HT1080 (cell line): ENCODE data around the gene EFCAB7. TPM values are rescaled to one million over a fixed set of nuclear protein-coding genes. Genes with fewer than 3 reads are reported as not detected.
"Not testable (repeated sequence)": the region's sequence is repeated elsewhere in the genome, so short reads cannot be mapped to it uniquely, and the experiment has no call there.

Source experiments
- DNase-seq: peaks from one replicate; pipeline ENCODE4 v3.0.0-alpha.2; 2015; ENCODE audit warnings: low read depth
- total RNA-seq: library from RNA; depleted of rRNA; stranded (reverse); fragments of >200 nt; shearing (Covaris generic); gene quantifications from 2 replicates; pipeline ENCODE4 v1.2.3, GENCODE V29; 2014

EFCAB7 gene
- total RNA-seq, 1 experiment from 2014 or later, result 2.5 TPM

GRCh38 chr1:63548877-63549276 lies 25.6 kb downstream of the EFCAB7 start:
- DNase-seq, result no peak

DNA sequence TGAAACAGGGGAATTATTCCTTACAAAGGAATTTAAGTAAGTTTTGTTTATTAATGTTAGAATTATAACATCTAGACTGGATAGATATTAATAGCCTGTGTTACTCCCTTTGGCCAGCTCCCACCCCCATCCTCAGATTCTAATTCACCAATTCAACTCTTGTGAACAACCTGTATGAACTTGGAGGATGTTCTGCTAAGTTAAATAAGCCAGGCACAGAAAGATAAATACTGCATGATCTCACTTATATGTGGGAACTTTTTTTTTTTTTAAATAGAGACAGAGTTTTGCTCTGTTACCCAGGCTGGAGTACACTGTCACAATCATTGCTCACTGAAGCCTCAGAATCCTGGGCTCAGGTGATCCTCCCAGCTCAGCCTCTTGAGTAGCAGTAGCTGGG lies 32.2 kb downstream of the EFCAB7 start:
- DNase-seq, result no peak

DNA sequence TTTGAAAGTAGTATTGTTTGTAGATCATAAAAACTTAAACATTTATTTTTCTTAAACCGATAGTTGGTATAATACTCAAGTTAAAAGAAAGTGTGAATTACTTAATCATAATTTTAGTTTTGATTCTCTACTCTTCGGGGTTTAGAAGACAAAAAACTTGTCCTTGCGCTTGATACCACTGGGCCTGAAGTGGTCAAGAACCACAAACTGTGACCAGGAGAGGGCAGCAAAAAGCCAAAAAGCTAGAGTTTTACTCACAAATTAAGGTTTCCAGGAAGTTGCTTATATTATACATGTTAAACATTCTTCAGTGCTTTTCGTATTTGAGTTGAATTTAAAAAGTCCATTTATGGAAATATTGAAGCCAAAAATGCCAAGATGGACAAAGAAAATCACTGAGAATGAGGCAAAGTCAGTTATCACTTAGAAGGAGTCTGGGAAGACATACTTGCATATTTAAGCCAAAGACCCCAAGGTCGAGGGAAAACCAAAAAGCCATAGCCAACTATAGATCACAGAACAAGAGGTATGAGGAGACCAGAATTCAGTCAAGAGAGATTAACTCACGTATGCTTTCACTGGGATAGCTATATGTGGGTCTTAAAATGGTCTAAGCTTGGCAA lies 34.2 kb downstream of the EFCAB7 start:
- DNase-seq, result peak; percentile 22

DNA sequence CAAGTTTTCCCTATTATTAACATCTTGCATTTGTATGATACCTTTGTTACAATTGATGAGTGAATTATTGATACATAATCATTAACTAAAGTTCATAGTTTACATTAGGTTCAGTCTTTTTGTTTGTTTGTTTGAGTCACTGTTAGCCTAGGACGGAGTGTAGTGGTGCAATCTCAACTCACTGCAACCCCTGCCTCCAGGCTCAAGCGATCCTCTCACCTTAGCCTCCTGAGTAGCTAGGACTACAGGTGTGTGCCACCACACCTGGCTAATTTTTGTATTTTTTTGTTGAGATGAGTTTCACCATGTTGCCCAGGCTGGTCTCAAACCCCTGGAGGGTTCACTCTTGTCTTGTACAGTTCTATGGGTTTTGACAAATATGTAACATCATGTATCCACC lies 36.0 kb downstream of the EFCAB7 start:
- DNase-seq, result no peak

- no peak for DNase-seq
Measured at GRCh38 chr1:63563745-63564144, 40.4 kb downstream of the EFCAB7 start.

- DNase-seq, result no peak
Measured at GRCh38 chr1:63569068-63569467, 45.7 kb downstream of the EFCAB7 start.

GRCh38 chr1:63569640-63570316 lies 46.5 kb downstream of the EFCAB7 start:
- no peak for DNase-seq

GRCh38 chr1:63572686-63573085 lies 49.4 kb downstream of the EFCAB7 start:
- DNase-seq, result not testable (repeated sequence)

GRCh38 chr1:63574203-63574796 lies 51.0 kb downstream of the EFCAB7 start:
- DNase-seq, result not testable (repeated sequence)

DNA sequence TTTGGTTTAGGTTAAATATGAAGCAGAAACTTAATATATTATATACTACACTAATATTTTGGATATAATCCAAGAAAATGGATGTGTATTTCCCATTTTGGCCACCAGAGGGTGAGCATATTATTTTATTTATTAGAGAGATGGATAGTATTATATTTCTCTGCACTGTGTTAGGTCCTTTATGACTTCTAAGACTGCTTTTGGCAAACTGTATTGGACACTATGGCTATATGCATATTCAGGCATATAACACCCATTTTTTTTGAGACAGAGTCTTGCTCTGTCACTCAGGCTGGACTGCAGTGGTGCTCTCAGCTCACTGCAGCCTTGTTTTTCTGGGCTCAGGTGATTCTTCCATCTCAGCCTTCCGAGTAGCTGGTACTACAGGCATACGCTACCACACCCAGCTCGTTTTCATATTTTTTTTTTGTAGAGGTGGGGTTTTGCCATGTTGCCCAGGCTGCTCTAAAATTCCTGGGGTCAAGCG lies 52.1 kb downstream of the EFCAB7 start:
- DNase-seq, result peak; percentile 12

GRCh38 chr1:63586326-63586725 lies 63.0 kb downstream of the EFCAB7 start:
- DNase-seq, result not testable (repeated sequence)

- DNase-seq, result no peak
Measured at GRCh38 chr1:63590166-63590560, 66.8 kb downstream of the EFCAB7 start.

DNA sequence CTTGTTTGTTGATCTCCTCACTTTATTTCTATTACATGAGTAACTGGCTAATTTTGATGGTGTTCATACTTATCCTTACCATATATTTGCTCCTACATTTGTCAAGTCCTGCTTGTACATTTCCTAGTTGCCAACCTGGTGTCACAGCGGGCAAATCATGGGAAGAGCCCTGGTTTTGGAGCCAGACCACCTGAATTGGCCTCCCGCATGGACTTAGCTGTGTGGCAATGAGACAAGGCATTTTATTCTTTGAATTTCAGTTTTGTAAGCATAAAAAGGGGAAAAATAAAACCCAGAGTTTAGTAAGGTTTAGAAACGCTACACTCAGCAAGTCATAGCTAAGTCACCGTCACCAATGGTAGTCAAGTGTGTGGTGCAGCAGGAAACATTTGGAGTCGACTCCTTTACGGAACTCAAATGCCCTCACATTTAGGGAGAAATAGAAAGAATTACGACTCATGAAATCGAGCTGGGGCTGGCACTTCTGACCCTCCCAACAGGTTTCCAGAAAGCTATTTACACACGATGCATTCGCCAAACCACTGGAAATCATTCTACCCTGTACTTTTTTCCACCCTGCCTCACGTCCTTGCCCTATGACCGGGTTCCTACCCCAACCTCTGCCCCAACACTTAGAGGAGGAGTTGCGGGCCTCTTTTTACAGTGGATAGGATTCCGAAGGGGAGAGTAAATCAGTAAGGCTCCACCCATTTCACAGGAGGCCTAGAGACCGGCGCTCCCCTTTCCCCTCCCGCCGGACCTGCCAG lies 69.4 kb downstream of the EFCAB7 start:
- no peak for DNase-seq

DNA sequence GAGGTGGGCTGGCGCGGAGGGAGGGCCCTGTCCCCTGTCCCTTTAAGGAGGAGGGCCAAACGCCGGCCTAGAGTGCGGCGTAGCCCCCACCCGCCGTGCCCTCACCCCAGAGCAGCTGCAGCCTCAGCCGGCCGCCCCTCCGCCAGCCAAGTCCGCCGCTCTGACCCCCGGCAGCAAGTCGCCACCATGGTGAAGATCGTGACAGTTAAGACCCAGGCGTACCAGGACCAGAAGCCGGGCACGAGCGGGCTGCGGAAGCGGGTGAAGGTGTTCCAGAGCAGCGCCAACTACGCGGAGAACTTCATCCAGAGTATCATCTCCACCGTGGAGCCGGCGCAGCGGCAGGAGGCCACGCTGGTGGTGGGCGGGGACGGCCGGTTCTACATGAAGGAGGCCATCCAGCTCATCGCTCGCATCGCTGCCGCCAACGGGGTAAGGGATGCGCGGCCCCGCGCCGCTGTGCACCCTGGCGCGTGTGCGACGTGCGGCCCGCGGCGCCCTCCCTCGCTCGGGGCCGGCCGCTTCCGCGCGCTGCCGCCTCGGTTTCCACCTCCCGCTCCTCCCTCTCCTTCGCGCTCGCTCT lies 70.1 kb downstream of the EFCAB7 start, which contains the start of gene PGM1:
Gene PGM1, plus strand, starts transcription at position 109 of the 583 bp plus-strand sequence. Its CDS starts 78 bp downstream, at position 187.
- DNase-seq, result peak; percentile 71

GRCh38 chr1:63593886-63594605 lies 70.7 kb downstream of the EFCAB7 start:
- peak; percentile 66 for DNase-seq

- no peak for DNase-seq
Measured at GRCh38 chr1:63595435-63595834, 72.1 kb downstream of the EFCAB7 start.

GRCh38 chr1:63599799-63600198 lies 76.5 kb downstream of the EFCAB7 start:
- no peak for DNase-seq

- DNase-seq, result no peak
Measured at GRCh38 chr1:63600248-63600647, 76.9 kb downstream of the EFCAB7 start.

GRCh38 chr1:63601061-63601460 lies 77.7 kb downstream of the EFCAB7 start:
- DNase-seq, result no peak

DNA sequence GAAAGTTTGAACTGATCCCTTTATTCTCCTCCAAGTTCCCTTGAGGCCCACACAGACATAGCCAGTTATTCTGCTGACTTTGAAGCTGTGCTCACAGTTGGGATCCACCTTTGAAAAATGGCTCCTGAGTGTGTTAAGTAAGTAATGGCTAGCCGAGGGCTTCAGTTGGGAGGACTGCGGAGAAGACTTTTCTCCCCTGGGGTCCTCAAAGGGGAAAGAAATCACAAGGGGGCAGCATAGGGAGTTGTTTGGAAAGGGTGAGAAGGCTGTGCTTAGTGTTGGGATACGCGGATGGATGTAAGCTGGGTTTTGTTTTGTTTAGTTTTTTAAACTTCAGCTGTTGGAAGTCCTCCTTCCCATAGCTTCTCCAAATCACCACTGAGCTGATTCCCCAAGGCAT lies 78.1 kb downstream of the EFCAB7 start:
- no peak for DNase-seq

DNA sequence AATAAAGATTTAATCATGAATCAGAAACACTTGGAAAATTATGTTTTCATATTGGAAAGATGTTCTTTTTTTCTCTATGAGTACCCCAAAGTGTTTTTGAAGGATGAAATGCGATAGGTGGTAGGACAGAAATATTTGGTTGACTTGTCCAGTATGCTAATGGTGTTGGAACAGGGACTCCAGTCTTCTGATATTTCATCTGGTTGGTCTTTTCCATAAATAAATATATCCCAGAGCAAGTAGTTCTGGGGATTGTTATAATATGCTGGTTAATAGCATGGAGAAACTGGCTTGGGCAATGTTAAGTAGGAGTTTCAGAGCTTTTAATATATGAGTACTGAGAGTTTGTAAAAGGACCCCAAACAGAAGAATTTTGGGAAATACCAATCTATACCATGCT lies 78.6 kb downstream of the EFCAB7 start:
- DNase-seq, result no peak
